Suprapubic skin (tissue), 4 donors: ENCODE measurements around the gene MAPK14. TPM values are rescaled to one million over a fixed set of nuclear protein-coding genes. Genes with fewer than 3 reads are reported as not detected.

Experiments used
- DNase-seq, 2 donors: peaks; one replicate each; pipeline ENCODE4 v3.0.0-alpha.2; 2019; ENCODE audit warnings: low spot score in 2 of 2
- H3K27ac ChIP-seq: fragments of 200-600 bp; sonication (generic); one replicate; pipeline ENCODE4 v1.5.1; 2019
- H3K27me3 ChIP-seq: fragments of 200-600 bp; sonication (generic); one replicate; pipeline ENCODE4 v1.5.1; 2019
- H3K36me3 ChIP-seq: fragments of 200-600 bp; sonication (generic); one replicate; pipeline ENCODE4 v1.5.1; 2019
- H3K4me1 ChIP-seq: fragments of 200-600 bp; sonication (generic); one replicate; pipeline ENCODE4 v1.5.1; 2019
- H3K4me3 ChIP-seq: fragments of 200-600 bp; sonication (generic); one replicate; pipeline ENCODE4 v1.5.1; 2019; ENCODE audit warnings: mild to moderate bottlenecking
- H3K9me3 ChIP-seq: fragments of 200-600 bp; sonication (generic); one replicate; pipeline ENCODE4 v1.5.1; 2019
- EP300 ChIP-seq: sonication (generic); formaldehyde crosslinking; IDR thresholded peaks from one replicate; pipeline ENCODE4 v1.6.1; 2017; ENCODE audit warnings: antibody characterized with exemption
- POLR2A ChIP-seq, 2 donors: fragments of 450-650 bp; IDR thresholded peaks; one replicate each; pipeline ENCODE4 v1.6.1; 2017; ENCODE audit warnings: antibody characterized with exemption in 2 of 2, mild to moderate bottlenecking in 2 of 2, moderate library complexity in 2 of 2
- POLR2AphosphoS5 ChIP-seq, 3 donors: sonication (generic); formaldehyde crosslinking; IDR thresholded peaks; one replicate each; pipeline ENCODE4 v1.6.1; 2017; ENCODE audit warnings: antibody characterized with exemption in 3 of 3
- WGBS: methylation state at CpG from one replicate; pipeline ENCODE4 v1.1.5; 2018; 5-methylcytosine and 5-hydroxymethylcytosine counted together
- total RNA-seq, 4 donors: library from RNA; depleted of rRNA; stranded (reverse); fragments of >200 nt; gene quantifications; one replicate each; pipeline ENCODE4 v1.1.0, GENCODE V29; 2016
- TF ChIP-seq, protein P1 (sequence below), 2 donors: fragments of 200-600 bp in 1 of 2; fragments of 450-650 bp in 1 of 2; sonication (generic) in 1 of 2; IDR thresholded peaks; one replicate each; pipeline ENCODE4 v1.5.1; 2016 to 2019; ENCODE audit warnings: antibody characterized with exemption in 2 of 2, mild to moderate bottlenecking in 1 of 2, moderate library complexity in 1 of 2

Gene MAPK14
- total RNA-seq, 4 donors from 2014 or later, result 51.7 to 105 (median 57.8) TPM

DNA sequence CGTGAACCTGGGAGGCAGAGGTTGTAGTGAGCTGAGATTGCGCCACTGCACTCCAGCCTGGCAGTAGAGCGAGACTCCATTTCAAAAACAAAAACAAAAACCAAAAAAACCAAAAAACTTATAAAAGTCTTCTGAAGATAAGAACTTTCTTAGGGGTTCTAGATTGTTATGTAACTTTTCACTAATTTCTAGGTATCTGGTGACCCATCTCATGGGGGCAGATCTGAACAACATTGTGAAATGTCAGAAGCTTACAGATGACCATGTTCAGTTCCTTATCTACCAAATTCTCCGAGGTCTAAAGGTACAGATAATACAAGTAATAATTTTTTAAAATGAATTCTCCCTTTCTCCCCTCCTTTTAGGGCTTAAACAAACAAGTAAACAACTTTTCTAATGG, 45.1 kb downstream of the MAPK14 start:
- Histone ChIP-seq H3K4me1 (peaks cover 14% of the 10 kb centered on the region), H3K4me3 (no peak overlapping the region), H3K36me3 (peaks cover 11% of the 10 kb centered on the region), H3K9me3 (no peaks in the 10 kb centered on the region), H3K27ac (no peak overlapping the region), H3K27me3 (no peaks in the 10 kb centered on the region)
- no peak for TF ChIP-seq POLR2A (IDR thresholded peaks at IDR 0.05)
- no peak for TF ChIP-seq POLR2AphosphoS5 (IDR thresholded peaks at IDR 0.05)
- TF ChIP-seq EP300, result no peak
- TF ChIP-seq, protein P1, sequence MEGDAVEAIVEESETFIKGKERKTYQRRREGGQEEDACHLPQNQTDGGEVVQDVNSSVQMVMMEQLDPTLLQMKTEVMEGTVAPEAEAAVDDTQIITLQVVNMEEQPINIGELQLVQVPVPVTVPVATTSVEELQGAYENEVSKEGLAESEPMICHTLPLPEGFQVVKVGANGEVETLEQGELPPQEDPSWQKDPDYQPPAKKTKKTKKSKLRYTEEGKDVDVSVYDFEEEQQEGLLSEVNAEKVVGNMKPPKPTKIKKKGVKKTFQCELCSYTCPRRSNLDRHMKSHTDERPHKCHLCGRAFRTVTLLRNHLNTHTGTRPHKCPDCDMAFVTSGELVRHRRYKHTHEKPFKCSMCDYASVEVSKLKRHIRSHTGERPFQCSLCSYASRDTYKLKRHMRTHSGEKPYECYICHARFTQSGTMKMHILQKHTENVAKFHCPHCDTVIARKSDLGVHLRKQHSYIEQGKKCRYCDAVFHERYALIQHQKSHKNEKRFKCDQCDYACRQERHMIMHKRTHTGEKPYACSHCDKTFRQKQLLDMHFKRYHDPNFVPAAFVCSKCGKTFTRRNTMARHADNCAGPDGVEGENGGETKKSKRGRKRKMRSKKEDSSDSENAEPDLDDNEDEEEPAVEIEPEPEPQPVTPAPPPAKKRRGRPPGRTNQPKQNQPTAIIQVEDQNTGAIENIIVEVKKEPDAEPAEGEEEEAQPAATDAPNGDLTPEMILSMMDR (IDR thresholded peaks at IDR 0.05), result no peak
- DNase-seq, result no peak
- 96% methylated on average over 4 of the region's 4 CpGs for WGBS

DNA sequence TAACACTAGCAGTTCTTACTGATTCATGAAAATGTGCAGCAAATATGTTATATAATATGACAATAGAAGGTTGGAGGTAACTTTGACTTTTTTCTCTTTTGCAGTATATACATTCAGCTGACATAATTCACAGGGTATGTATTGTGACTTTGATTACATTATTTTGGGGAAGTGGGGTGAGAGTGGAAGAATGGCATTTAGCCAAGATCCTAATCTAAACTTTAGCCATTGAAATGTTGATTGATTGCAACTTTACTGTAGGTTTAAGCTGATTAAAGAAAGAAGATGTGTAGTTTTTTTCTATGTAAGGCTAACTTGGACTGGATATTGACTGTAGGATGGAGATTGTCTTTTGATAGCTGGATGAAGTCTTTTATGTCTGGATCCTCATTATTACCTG, 46.0 kb downstream of the MAPK14 start:
- Histone ChIP-seq H3K9me3 (no peaks in the 10 kb centered on the region), H3K27me3 (no peaks in the 10 kb centered on the region), H3K27ac (no peak overlapping the region), H3K4me3 (no peak overlapping the region), H3K36me3 (peaks cover 18% of the 10 kb centered on the region), H3K4me1 (peaks cover 10% of the 10 kb centered on the region)
- TF ChIP-seq, protein P1 (IDR thresholded peaks at IDR 0.05), result no peak
- TF ChIP-seq POLR2AphosphoS5 (IDR thresholded peaks at IDR 0.05) (no peak), POLR2A (IDR thresholded peaks at IDR 0.05) (no peak)
- DNase-seq, result no peak

DNA sequence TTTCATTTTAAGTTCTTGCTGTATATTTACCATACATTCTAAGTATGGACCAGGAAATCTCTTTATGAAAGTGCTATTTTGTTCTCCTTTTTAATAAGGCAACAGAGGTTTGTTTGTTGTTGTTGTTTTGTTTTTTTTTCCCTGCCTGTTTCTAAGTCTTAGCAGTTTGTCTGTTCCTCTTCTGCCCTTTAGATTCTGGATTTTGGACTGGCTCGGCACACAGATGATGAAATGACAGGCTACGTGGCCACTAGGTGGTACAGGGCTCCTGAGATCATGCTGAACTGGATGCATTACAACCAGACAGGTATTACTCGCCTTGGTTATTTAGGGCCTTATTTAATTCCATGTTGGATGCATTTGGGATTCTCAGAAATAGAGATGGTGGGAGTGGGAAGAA, 48.0 kb downstream of the MAPK14 start:
- no peak for DNase-seq
- H3K4me1 ChIP-seq, result no peaks in the 10 kb centered on the region
- peaks cover 38% of the 10 kb centered on the region for H3K36me3 ChIP-seq
- 42% methylated on average over 3 of the region's 3 CpGs for WGBS
- no peak for TF ChIP-seq POLR2A (IDR thresholded peaks at IDR 0.05)
- TF ChIP-seq, protein P1 (IDR thresholded peaks at IDR 0.05), result peak in 1 of 2 donors; percentile 10
- H3K4me3 ChIP-seq, result no peak overlapping the region
- H3K27me3 ChIP-seq, result no peaks in the 10 kb centered on the region
- no peaks in the 10 kb centered on the region for H3K9me3 ChIP-seq
- H3K27ac ChIP-seq, result no peak overlapping the region

DNA sequence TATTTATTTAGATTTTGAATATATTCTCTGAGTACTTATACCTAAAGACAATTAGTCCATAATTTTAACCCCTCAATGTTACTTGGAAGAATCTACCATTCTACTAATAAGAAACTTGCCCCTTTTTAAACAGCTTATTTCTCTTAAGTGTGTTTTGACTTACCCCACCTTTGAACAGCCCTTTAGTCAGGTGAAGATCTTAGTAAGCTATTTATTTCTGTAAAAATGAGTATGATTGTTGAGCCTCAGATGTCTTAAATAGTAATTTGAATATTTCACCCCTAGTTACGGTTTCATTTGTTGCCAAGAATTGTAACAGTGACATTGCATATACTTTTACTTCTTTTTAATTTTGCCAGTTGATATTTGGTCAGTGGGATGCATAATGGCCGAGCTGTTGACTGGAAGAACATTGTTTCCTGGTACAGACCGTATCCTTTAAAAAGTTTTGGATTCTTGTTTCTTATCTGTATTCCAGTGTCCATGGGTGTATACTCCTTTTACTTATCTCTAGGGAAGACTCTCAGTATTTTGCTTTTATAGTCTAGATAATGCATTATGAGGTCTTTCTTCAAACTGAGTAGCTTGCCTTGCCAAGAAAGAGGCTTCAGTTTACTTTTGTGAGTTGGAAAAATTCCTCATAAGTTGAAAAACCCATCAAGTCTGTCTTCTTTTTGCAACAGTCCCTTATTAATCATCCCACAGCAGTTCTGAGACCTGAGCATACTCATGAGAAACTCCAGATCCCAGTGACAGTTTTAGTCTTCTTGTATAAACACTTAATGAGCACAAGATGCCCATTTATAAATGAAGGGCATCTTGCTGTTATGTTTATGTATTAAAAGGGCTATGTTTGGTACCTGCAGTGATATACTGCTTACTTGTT, 48.8 kb downstream of the MAPK14 start:
- DNase-seq, result no peak
- TF ChIP-seq EP300 (no peak), POLR2AphosphoS5 (IDR thresholded peaks at IDR 0.05) (no peak), POLR2A (IDR thresholded peaks at IDR 0.05) (no peak)
- TF ChIP-seq, protein P1 (IDR thresholded peaks at IDR 0.05), result no peak
- no peaks in the 10 kb centered on the region for H3K4me1 ChIP-seq
- peaks cover 44% of the 10 kb centered on the region for H3K36me3 ChIP-seq
- 96% methylated on average over 3 of the region's 3 CpGs for WGBS
- H3K27me3 ChIP-seq, result no peaks in the 10 kb centered on the region
- no peak overlapping the region for H3K4me3 ChIP-seq
- H3K9me3 ChIP-seq, result no peaks in the 10 kb centered on the region
- H3K27ac ChIP-seq, result no peak overlapping the region

DNA sequence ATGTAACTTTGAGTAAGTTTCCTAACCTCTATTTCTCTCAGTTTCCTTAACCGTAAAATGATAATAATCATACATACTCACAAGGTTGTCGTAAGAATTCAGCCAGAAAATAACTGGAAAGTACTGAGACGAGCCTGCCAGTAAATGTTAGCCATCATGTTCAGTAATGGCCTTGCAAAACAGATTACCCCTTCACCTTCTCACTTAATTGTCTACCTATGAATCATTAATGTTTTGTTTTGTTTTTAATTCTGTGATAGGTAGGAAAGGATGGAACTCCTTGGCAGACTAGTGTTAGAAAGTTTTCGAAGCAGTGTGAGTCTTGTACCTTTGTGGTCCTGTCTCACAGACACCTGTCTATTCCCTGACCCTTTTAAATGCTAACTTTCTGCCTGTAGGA, 50.6 kb downstream of the MAPK14 start:
- H3K9me3 ChIP-seq, result no peaks in the 10 kb centered on the region
- TF ChIP-seq, protein P1 (IDR thresholded peaks at IDR 0.05), result no peak
- no peak for TF ChIP-seq POLR2A (IDR thresholded peaks at IDR 0.05)
- WGBS, result 85% methylated on average over 4 of the region's 4 CpGs
- no peak overlapping the region for H3K4me3 ChIP-seq
- no peaks in the 10 kb centered on the region for H3K27me3 ChIP-seq
- no peak for DNase-seq
- H3K27ac ChIP-seq, result no peak overlapping the region
- H3K4me1 ChIP-seq, result no peaks in the 10 kb centered on the region
- H3K36me3 ChIP-seq, result peaks cover 61% of the 10 kb centered on the region
